HL-60/S4 treated with retinoic acid at 250 ng/mL for 4 days and 3 days (cell line): ENCODE measurements around the gene SAXO1.
"Not testable (repeated sequence)": the region's sequence is repeated elsewhere in the genome, so short reads cannot be mapped to it uniquely, and the experiment has no call there.

Source experiments
- in situ Hi-C: fragments of 300-500 bp; cut with MboI; formaldehyde crosslinking; loops from 2 replicates; pipeline ENCODE4 v1.7.0; 2022; ENCODE audit warnings: low sequenced_read_pairs

The SAXO1 gene

DNA sequence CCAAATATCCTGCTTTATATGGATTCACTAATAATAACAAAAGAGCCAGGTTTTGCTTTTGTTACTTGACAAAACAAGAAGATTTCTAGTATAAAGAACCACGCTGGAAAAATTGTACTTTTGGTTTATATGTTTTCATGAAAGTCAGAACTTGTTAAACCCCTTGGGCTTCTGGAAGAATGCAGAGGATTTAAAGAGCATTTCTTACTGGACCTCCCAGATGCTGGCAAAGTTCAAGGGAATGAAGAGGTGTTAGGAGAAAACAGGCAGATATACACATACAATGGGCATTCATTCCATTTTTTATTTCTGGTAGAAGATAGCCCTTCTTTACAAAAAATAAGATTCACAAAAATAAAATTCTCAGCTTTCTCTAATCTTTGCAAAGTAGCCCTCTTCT, 61.1 kb downstream of the SAXO1 start:
- in situ Hi-C loops, result no loop called here

DNA sequence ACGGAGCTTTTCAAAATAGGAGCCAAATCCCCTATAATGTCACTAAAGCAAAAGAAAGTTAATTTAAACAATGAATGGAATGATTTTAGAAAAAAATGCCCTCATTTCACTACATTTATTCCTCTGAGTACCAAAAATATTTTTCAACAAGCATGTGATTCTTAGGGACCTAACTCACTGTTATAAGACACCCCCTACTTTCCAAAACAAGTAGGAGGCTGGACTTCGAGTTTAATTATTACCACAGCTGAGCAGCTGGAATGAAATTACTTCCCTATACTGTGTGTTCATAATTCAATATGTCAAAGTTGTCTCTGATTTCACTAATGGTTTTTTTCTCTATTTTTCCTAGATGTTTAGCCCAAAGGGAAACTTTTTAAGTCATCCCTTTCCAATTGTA, 61.6 kb downstream of the SAXO1 start:
- in situ Hi-C loops, result no loop called here

DNA sequence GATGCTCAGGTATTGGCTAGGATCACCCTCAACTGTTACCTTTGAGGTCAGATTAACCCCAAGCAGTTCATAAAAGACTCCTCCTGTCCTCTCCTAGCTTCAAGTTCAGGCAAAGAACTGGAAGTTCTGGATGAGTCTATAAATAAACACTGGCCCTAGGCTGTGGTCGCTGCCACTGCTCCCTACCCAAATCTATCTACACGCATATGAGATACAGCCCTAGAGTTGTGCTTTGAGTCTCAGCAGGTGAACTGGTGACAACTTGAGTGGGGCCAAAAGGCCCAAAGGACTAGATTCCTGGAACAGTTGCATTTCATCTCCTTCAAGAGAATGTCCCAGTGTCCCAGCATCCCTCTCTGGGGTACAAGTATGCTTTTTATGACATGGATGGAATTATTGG, 62.6 kb downstream of the SAXO1 start:
- in situ Hi-C loops, result no loop called here

- in situ Hi-C loops, result no loop called here
These were observed 63.9 kb downstream of the SAXO1 start for GRCh38 chr9:18969128-18969527.

GRCh38 chr9:18955626-18956025, 77.4 kb downstream of the SAXO1 start:
- in situ Hi-C loops, result no loop called here

DNA sequence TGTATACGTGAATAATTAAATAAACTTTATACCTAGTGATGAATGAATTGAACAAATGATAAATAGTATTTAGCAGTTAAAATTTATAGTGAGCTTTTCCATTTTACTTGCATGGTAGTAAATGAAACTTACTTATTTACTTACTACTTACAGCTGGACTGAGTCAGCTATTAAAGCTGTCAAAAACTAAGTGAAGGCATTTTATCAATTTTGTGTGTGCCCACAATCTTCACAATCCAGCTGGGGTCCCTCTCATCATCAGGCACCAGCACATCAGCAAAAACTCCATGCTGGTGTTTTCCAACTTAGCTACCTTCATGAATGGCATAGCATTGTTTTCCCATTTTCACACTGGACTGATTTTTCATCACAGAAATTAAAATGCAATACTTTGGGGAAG, 81.1 kb downstream of the SAXO1 start:
- in situ Hi-C loops, result no loop called here

GRCh38 chr9:18947892-18948339, 85.1 kb downstream of the SAXO1 start:
- in situ Hi-C loops, result no loop called here

DNA sequence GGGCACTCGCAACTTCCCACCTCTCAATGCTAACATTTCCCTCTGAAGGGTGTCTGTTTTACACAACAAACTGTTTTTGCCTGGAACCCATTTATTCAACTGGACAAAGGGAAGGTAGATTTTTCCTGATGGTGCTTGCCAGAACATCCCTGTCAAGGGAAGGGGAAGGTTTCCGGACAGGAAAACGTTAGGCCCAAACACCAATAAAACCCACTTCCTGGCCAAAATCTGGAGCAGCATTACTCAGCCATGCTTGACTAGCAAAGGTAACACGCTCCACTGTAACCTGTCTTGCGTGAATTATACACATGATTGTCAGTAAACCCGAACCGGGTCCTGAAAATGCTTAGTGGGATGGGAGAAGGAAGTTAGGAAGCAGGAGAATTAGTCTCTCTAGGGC, 90.2 kb downstream of the SAXO1 start:
- in situ Hi-C loops, result no loop called here

GRCh38 chr9:18941060-18941740, 91.8 kb downstream of the SAXO1 start:
- in situ Hi-C loops, result no loop called here

GRCh38 chr9:18939943-18940342, 93.1 kb downstream of the SAXO1 start:
- in situ Hi-C loops, result no loop called here

GRCh38 chr9:18936094-18936871, 96.7 kb downstream of the SAXO1 start:
- in situ Hi-C loops, result no loop called here

GRCh38 chr9:18935541-18935940, 97.5 kb downstream of the SAXO1 start:
- in situ Hi-C loops, result no loop called here

DNA sequence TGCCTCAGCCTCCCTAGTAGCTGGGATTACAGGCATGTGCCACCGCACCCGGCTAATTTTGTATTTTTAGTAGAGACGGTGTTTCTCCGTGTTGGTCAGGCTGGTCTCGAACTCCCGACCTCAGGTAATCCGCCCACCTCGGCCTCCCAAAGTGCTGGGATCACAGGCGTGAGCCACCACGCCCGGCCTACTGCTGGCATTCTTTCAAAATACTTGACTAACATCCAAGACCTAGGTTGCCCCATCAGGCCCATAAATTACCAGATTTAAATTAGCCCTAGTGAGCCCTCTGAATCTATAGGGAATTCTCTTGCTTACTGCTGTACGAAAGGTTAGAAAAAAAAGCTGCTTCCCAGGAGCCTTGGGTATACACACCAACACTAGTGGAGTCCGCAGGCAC, 102.4 kb downstream of the SAXO1 start:
- in situ Hi-C loops, result not testable (repeated sequence)

DNA sequence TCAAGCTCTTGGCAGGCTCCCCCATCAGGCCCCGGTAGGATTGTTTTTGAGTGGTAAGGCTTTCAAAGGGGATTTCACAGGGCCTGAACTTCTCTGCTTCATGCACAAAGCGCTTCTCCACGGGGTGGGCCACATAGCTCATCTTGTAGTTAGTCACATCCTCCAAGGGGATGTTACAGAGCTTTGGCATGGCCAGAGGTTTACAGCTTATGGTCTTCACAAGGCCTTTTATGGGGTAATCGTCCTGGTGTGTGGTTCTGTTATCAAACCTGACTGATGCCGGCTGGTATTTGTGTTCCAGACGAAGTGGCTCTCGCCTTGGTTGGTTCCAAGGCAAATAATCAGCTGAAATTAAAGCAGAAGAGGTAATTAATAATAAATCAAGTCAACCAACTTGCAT, 104.3 kb downstream of the SAXO1 start:
- in situ Hi-C loops, result no loop called here

DNA sequence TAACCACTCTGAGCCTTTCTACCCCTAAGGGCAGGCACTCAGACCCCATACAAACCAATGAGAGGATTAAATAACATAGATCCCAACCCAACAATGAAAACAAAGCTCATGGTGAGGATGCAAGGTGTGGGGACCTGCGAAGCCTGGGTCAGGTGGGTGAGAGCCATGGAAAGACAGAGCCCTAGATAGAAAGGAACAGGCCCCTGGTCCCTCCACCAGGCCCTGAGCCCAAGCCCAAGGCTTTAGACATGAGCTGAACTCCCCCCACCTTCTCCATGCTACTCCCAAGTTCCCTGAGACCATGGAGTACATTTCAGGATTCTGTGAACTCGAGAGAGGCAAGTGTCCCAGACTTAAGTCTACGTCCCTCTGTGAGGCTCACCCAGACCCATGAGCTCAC, 106.5 kb downstream of the SAXO1 start:
- in situ Hi-C loops, result no loop called here

DNA sequence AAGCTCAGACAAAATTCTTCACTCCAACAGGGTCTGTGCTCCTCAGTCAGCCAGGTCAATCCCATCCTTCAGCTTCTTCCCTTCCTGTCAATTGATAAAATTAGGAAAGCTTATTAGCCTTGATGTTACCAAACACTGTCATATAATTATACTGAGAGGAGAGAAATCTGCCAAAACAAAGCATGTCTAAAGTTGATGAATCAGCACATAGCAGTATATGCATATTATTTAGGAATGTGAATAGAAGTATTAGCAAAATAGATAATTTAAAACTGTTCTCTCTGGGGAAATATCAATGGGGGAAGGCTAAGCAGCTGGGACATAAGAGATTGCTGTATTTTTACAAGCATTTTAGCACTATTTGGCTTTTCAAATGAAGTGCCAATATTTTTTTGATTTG, 107.1 kb downstream of the SAXO1 start:
- in situ Hi-C loops, result no loop called here

GRCh38 chr9:18923671-18924430, 109.2 kb downstream of the SAXO1 start:
- in situ Hi-C loops, result no loop called here

- in situ Hi-C loops, result no loop called here
These were observed 109.8 kb downstream of the SAXO1 start for GRCh38 chr9:18923167-18923566.

DNA sequence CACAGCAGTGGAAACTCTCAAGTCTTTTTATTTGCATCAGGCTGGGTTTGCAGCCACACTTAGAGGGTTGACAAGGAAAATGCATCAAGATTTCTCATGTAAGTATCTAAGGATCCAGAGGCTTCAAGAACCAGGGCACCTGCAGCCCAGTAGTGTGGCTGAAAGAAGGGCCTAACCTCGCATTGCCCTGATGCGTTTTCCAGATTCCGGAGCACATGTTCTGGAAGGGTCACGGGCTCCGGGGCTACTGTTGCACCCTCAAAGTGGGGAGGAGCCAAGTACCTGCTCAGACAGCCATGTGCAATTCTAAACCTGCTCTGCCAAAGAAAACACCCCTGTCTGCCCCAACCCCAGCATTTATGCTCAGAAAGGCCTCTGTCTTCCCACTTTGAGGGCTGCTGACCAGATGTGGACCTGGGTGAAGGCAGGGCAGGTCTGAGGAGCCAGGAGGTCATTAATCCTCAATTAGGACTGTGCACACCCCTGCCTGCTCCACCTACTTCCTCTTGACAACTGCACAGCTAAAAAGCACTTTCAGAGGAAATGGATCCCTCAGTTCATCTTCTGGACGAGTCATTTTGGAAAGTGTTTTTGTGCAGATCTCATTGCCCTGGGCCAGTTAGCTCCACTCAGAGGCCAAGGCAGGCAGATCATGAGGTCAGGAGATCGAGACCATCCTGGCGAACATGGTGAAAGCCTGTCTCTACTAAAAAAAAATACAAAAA, 110.7 kb downstream of the SAXO1 start:
- in situ Hi-C loops, result no loop called here

DNA sequence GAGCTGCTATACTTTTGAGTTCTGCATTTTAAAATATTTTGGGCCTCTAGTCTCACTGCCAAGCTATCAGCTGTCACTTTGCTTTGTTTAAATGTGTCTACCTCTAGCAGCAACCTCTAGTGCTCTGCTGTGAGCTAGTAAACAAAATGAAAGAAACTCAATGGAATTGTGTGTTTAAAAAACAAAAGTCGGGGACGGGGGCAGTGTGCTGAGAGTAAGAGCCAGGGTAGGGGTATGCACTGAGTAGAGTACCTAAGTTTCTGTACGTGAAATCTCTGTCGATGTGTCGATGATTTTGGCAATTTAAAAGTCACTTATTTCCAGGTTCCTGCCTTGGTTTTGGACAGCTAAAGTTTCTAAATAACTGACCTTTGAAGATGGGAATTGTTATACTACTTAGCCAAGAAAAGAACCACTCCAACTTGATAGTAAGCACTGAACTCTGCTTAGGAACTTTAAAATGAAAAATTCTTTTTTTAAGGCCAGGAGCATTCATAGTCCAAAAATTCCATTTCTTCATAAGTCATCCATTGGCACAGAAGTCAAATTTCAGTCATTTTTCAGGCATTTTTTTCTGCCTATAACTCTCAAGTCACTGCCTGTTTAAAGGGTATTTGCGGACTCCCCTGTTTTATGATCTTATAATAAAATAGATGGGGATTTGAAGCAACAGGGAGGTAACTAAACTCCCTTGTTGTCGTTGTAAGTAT, 111.5 kb downstream of the SAXO1 start:
- in situ Hi-C loops, result no loop called here
